Activated T-cell treated with anti-CD3 and anti-CD28 coated beads, Interleukin-2, amount 50 U/mL, for 4 hours (primary cell): ENCODE measurements around the gene ZNF764. TPM values are rescaled to one million over a fixed set of nuclear protein-coding genes. Genes with fewer than 3 reads are reported as not detected.
"Not testable (repeated sequence)": the region's sequence is repeated elsewhere in the genome, so short reads cannot be mapped to it uniquely, and the experiment has no call there.

Experiments used
- ATAC-seq, 2 donors: fragments of 200-7000 bp; cut with Tn5 transposase; one replicate each; pipeline ENCODE4 v1.10.0; 2021
- DNase-seq: peaks from one replicate; pipeline ENCODE4 v3.0.0-alpha.2; 2020
- H3K27me3 Mint-ChIP-seq: one replicate; pipeline ENCODE4 v1.8.0; 2021; ENCODE audit warnings: low read depth, mixed read lengths
- H3K36me3 Mint-ChIP-seq: one replicate; pipeline ENCODE4 v1.8.0; 2022; ENCODE audit warnings: mixed read lengths; ENCODE audit not compliant: insufficient read depth
- H3K4me1 Mint-ChIP-seq: one replicate; pipeline ENCODE4 v1.8.0; 2021; ENCODE audit warnings: low read depth, mixed read lengths
- H3K4me3 Mint-ChIP-seq: one replicate; pipeline ENCODE4 v1.8.0; 2021; ENCODE audit warnings: mild to moderate bottlenecking, moderate library complexity, mixed read lengths
- H3K9me3 Mint-ChIP-seq: one replicate; pipeline ENCODE4 v1.8.0; 2021; ENCODE audit warnings: mixed read lengths
- total RNA-seq, 3 donors: library from RNA; stranded (reverse); gene quantifications; one replicate each; pipeline ENCODE4 v1.2.1, GENCODE V29; 2021

The ZNF764 gene
- total RNA-seq, 3 donors from 2014 or later = 21.2 to 23.4 (median 22.5) TPM

DNA sequence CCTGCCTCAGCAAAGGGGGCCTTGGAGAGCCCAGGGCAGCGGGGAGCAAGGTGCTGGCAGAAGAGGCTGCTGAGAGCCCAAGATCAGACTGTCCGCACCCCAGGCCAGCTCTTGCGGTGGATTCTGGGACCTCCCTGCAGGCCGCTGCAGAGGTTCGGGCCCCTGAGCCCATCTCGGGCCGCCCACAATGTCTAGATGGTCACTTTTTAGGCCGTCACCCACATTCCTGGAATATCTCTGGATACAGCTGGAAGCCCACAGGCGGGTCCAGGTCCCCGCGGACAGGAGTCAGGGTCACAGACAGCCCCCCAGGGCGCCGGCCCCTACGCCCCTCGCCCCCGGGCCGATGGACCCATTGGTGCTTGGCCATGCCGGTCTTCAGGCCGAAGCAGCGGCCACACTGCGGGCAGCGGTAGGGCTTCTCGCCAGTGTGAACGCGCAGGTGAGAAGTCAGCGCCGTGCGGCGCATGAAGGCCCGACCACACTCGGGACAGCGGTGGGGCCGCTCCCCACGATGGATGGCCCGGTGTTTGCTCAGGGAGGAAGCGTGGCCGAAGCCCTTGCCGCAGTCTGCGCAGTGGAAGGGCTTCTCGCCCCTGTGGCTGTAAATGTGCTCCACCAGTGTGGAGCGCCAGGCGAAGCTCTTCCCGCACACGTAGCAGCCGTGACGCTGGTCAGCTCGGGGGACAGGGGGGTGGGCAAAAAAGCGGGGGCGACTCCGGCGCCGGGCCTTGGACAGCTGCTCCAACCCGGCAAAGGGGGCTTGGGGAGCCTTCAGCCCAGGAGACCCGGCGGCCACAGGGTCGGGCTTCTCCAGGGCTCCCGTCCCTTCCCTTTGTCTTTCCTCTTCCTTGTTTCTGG is 25.7 kb downstream of the ZNF764 start:
- H3K4me1 Mint-ChIP-seq = peaks cover 46% of the 10 kb centered on the region
- no peaks in the 10 kb centered on the region for H3K9me3 Mint-ChIP-seq
- H3K4me3 Mint-ChIP-seq = peak overlapping the region; percentile 89
- ATAC-seq (no peak), DNase-seq (no peak)
- no peaks in the 10 kb centered on the region for H3K27me3 Mint-ChIP-seq
- H3K36me3 Mint-ChIP-seq = peaks cover 2% of the 10 kb centered on the region

- Mint-ChIP-seq H3K4me3 (no peak overlapping the region), H3K4me1 (peaks cover 36% of the 10 kb centered on the region), H3K27me3 (no peaks in the 10 kb centered on the region), H3K9me3 (no peaks in the 10 kb centered on the region), H3K36me3 (no peaks in the 10 kb centered on the region)
- DNase-seq (no peak), ATAC-seq (no peak)
Measured at GRCh38 chr16:30530163-30531037, 27.8 kb downstream of the ZNF764 start.

DNA sequence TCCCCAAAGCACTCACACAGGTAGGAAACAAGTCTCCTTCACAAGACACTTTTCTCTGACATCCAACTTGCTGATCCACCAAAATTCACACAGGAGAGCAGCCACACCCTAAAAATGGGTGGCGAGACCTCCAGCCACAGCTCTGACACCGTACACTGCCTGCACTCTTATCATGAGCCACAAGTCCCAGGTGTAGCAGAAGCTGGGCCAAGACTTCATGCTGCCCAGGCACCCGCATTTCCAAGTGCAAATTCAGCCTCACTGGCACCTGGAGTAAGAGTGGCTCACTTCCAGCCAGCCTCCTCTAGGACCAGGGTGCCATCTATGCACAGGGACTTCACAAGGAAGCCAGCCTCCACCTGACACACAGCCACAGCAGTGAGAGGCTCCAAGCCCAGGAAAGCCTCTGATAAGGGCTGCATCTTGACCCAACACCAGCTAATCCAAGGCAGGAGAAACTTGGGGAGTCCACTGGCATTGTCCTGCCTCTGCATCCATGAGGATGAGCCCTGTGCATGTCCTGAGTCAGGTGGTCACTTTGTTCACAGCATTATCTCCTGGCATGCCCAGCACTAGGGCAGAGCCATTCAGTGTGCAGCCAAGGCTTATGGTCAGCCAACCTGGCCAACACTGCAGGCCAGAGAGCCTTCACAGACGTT is 29.2 kb downstream of the ZNF764 start:
- H3K4me1 Mint-ChIP-seq = peaks cover 36% of the 10 kb centered on the region
- H3K27me3 Mint-ChIP-seq = no peaks in the 10 kb centered on the region
- DNase-seq = no peak
- no peaks in the 10 kb centered on the region for H3K36me3 Mint-ChIP-seq
- H3K4me3 Mint-ChIP-seq = no peak overlapping the region
- ATAC-seq = no peak
- H3K9me3 Mint-ChIP-seq = no peaks in the 10 kb centered on the region

GRCh38 chr16:30527635-30528178 is 30.5 kb downstream of the ZNF764 start:
- no peaks in the 10 kb centered on the region for H3K9me3 Mint-ChIP-seq
- no peaks in the 10 kb centered on the region for H3K36me3 Mint-ChIP-seq
- H3K4me3 Mint-ChIP-seq = peak overlapping the region; percentile 79
- no peak for DNase-seq
- no peaks in the 10 kb centered on the region for H3K27me3 Mint-ChIP-seq
- no peak for ATAC-seq
- H3K4me1 Mint-ChIP-seq = peaks cover 31% of the 10 kb centered on the region

DNA sequence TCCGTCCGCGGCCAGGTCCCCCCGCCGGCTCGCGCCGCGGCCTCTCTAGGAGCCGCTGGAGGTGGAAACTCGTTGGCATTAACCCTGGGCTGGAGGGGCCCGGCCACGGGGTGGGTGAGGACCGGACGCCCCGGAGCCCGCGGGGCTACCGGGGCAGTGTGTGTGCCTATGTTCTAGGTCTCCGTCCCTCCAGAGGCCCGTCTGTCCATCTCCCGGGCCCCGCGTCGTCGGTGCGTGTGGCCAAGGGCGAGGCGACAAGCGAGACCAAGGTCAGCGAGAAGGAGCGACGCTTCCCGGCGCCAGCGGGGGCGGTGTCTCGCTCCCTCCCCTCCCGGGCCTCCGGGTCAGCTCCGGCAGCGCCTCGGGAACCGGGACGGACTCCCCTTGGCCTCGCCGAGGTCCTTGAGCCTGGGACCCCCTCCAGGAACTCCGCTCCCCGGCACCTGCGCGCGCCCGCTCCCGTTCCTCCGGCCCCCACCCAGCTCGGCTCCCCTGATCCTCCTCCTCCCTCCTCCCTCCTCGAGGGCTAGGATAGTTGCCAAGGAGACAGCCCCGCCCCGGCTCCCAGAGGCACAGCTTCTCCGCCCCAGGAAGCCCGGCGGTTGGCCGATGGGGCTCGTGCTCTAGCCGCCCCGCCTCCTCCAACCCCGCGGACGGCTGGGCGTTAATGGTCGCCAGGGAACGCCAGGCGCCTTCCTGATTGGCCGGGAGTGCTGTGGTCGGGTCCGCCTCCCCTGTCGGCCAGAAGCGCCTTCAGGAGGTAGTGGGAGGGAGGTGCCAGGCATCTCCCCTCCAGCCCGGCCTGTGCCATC is 31.1 kb downstream of the ZNF764 start:
- ATAC-seq (peak; percentile 87 to 90), DNase-seq (peak; percentile 82)
- Mint-ChIP-seq H3K4me3 (peak overlapping the region; percentile 79), H3K27me3 (no peaks in the 10 kb centered on the region), H3K4me1 (peaks cover 31% of the 10 kb centered on the region), H3K36me3 (peaks cover 4% of the 10 kb centered on the region), H3K9me3 (no peaks in the 10 kb centered on the region)

DNA sequence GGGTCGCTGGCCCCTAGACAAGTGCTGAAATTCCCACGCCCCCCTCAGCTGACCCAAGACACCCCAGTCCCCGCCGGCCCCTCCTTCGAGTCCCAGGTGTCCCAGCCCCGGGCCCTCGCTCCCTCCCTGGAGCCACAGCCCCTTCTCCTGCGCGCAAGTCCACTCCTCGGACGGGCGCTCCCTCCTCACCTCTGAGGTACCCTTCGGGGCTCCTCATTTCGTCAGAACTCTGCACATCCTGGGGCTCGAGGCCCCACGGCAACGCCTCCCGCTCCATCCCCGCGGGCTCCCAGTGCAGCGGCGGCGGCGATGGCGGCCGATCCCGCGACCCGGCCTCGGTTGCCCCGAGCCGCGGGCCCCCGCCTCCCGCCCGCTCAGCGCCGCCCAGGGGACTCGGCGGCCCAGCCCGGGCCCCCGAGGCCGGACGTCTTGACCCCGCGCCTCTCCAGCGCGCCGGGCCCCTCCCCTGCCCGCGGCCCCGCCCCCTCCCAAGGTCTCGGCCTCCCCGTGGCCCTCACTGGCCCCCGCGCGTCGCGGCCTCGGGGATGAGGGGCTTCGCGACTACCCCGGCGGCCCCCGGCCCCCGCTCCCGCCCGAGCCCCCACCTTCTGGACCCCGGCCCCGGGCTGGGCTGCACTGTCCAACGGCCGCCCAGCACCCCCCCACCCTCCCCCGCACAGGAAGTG is 31.9 kb downstream of the ZNF764 start, which contains the start of gene ZNF768:
ZNF768 (minus strand) TSS at position 430 of the 686 bp plus-strand sequence; CDS start at position 277, 153 bp downstream.
- H3K27me3 Mint-ChIP-seq = no peaks in the 10 kb centered on the region
- H3K9me3 Mint-ChIP-seq = no peaks in the 10 kb centered on the region
- H3K4me3 Mint-ChIP-seq = peak within 1 kb of the TSS; percentile 82
- H3K4me1 Mint-ChIP-seq = peaks cover 30% of the 10 kb centered on the region
- peak; percentile 21 to 30 for ATAC-seq
- H3K36me3 Mint-ChIP-seq = peaks cover 7% of the 10 kb centered on the region
- no peak for DNase-seq

DNA sequence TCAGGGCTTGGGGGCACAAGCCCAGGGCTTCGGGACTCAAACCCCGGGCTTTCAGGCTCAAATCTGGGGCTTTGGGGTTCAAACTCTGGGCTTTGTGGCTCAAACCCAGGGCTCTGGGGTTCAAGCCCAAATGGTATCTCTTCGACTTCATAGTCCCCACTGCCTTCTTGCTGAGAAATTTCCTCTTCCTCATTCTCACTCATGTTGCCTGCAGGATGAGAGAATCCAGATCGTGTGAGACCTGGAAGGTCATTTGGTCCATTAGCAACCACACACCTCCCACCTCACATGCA is 32.4 kb downstream of the ZNF764 start:
- DNase-seq (no peak), ATAC-seq (no peak)
- H3K9me3 Mint-ChIP-seq = no peaks in the 10 kb centered on the region

GRCh38 chr16:30524575-30525568 is 33.3 kb downstream of the ZNF764 start:
- Mint-ChIP-seq H3K9me3 (no peaks in the 10 kb centered on the region), H3K4me1 (peaks cover 19% of the 10 kb centered on the region), H3K4me3 (peak overlapping the region; percentile 24), H3K36me3 (peaks cover 10% of the 10 kb centered on the region), H3K27me3 (no peaks in the 10 kb centered on the region)
- DNase-seq (no peak), ATAC-seq (no peak)

More for the DNA sequence above, 32.4 kb downstream of the ZNF764 start:
- Mint-ChIP-seq H3K36me3 (peaks cover 7% of the 10 kb centered on the region), H3K4me3 (peak overlapping the region; percentile 82), H3K27me3 (no peaks in the 10 kb centered on the region), H3K4me1 (peaks cover 27% of the 10 kb centered on the region)

GRCh38 chr16:30523768-30524574 is 34.2 kb downstream of the ZNF764 start:
- no peak overlapping the region for H3K4me3 Mint-ChIP-seq
- DNase-seq (no peak), ATAC-seq (no peak)
- H3K36me3 Mint-ChIP-seq = peaks cover 16% of the 10 kb centered on the region
- peaks cover 16% of the 10 kb centered on the region for H3K4me1 Mint-ChIP-seq
- no peaks in the 10 kb centered on the region for H3K27me3 Mint-ChIP-seq
- H3K9me3 Mint-ChIP-seq = no peaks in the 10 kb centered on the region

GRCh38 chr16:30522702-30523463 is 35.3 kb downstream of the ZNF764 start:
- not testable (repeated sequence) for ATAC-seq, H3K4me3 Mint-ChIP-seq, H3K27me3 Mint-ChIP-seq, H3K9me3 Mint-ChIP-seq, H3K4me1 Mint-ChIP-seq, DNase-seq
- H3K36me3 Mint-ChIP-seq = peaks cover 23% of the 10 kb centered on the region
